Left ventricle myocardium inferior (tissue), 1 donor: ENCODE data around the gene PODNL1. TPM values are rescaled to one million over a fixed set of nuclear protein-coding genes. Genes with fewer than 3 reads are reported as not detected.

Experiments
- DNase-seq: peaks from one replicate; pipeline ENCODE4 v3.0.0-alpha.2; 2020
- H3K27ac ChIP-seq: fragments of 200-600 bp; replicated peaks from 2 replicates; pipeline ENCODE4 v1.8.0; 2021
- H3K27me3 ChIP-seq: fragments of 200-600 bp; 2 replicates; pipeline ENCODE4 v1.8.0; 2021; ENCODE audit warnings: low read depth
- H3K36me3 ChIP-seq: fragments of 200-600 bp; 2 replicates; pipeline ENCODE4 v1.8.0; 2021
- H3K4me1 ChIP-seq: fragments of 200-600 bp; 2 replicates; pipeline ENCODE4 v1.8.0; 2021
- H3K4me3 ChIP-seq: fragments of 200-600 bp; 2 replicates; pipeline ENCODE4 v1.8.0; 2021; ENCODE audit warnings: mild to moderate bottlenecking, moderate library complexity
- H3K9me3 ChIP-seq: fragments of 200-600 bp; replicated peaks from 2 replicates; pipeline ENCODE4 v1.8.0; 2021
- intact Hi-C: fragments of 100-400 bp; cut with micrococcal nuclease; formaldehyde crosslinking; loops from one replicate; pipeline ENCODE4 v1.11.0; 2022
- total RNA-seq: library from RNA; stranded (reverse); fragmentation: NEBNext Ultra II Directional; extraction: Animal tissue kit (Norgen Biotek cat#: 25700); gene quantifications from one replicate; pipeline ENCODE4 v1.2.1, GENCODE V29; 2021
- TF ChIP-seq, protein P1 (sequence below): fragments of 200-600 bp; IDR thresholded peaks from 2 replicates; pipeline ENCODE4 v1.8.0; 2021; ENCODE audit warnings: antibody characterized with exemption, mild to moderate bottlenecking, borderline replicate concordance
- donor health status: DM: no; HTN: yes; CAD: no; lungs with severe emphysema.

PODNL1 gene
- total RNA-seq, 1 donor from 2014 or later: 1.9 TPM

- Histone ChIP-seq H3K27me3 (no peaks in the 10 kb centered on the region), H3K9me3 (no peaks in the 10 kb centered on the region), H3K36me3 (no peaks in the 10 kb centered on the region), H3K4me1 (peaks cover 21% of the 10 kb centered on the region), H3K27ac (no peak overlapping the region), H3K4me3 (no peak overlapping the region)
- intact Hi-C loops: no loop called here
- TF ChIP-seq, protein P1, sequence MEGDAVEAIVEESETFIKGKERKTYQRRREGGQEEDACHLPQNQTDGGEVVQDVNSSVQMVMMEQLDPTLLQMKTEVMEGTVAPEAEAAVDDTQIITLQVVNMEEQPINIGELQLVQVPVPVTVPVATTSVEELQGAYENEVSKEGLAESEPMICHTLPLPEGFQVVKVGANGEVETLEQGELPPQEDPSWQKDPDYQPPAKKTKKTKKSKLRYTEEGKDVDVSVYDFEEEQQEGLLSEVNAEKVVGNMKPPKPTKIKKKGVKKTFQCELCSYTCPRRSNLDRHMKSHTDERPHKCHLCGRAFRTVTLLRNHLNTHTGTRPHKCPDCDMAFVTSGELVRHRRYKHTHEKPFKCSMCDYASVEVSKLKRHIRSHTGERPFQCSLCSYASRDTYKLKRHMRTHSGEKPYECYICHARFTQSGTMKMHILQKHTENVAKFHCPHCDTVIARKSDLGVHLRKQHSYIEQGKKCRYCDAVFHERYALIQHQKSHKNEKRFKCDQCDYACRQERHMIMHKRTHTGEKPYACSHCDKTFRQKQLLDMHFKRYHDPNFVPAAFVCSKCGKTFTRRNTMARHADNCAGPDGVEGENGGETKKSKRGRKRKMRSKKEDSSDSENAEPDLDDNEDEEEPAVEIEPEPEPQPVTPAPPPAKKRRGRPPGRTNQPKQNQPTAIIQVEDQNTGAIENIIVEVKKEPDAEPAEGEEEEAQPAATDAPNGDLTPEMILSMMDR: no peak
- DNase-seq: no peak
Observed at GRCh38 chr19:13885826-13886365, 52.3 kb downstream of the PODNL1 start.

- TF ChIP-seq, protein P1: no peak
- intact Hi-C loops: no loop called here
- no peak overlapping the region for H3K4me3 ChIP-seq
- H3K4me1 ChIP-seq: peaks cover 30% of the 10 kb centered on the region
- no peaks in the 10 kb centered on the region for H3K27me3 ChIP-seq
- no peaks in the 10 kb centered on the region for H3K9me3 ChIP-seq
- H3K36me3 ChIP-seq: no peaks in the 10 kb centered on the region
- no peak overlapping the region for H3K27ac ChIP-seq
- no peak for DNase-seq
Observed at GRCh38 chr19:13884726-13885591, 53.3 kb downstream of the PODNL1 start.

- Histone ChIP-seq H3K4me1 (peaks cover 35% of the 10 kb centered on the region), H3K27me3 (no peaks in the 10 kb centered on the region), H3K4me3 (no peak overlapping the region), H3K9me3 (no peaks in the 10 kb centered on the region), H3K27ac (no peak overlapping the region), H3K36me3 (no peaks in the 10 kb centered on the region)
- intact Hi-C loops: no loop called here
- TF ChIP-seq, protein P1: no peak
- DNase-seq: no peak
Observed at GRCh38 chr19:13883516-13884064, 54.6 kb downstream of the PODNL1 start.

GRCh38 chr19:13882836-13883235, 55.4 kb downstream of the PODNL1 start:
- intact Hi-C loops: no loop called here
- TF ChIP-seq, protein P1: no peak
- Histone ChIP-seq H3K27me3 (no peaks in the 10 kb centered on the region), H3K4me3 (no peak overlapping the region), H3K4me1 (peaks cover 35% of the 10 kb centered on the region), H3K27ac (no peak overlapping the region), H3K9me3 (no peaks in the 10 kb centered on the region), H3K36me3 (no peaks in the 10 kb centered on the region)
- DNase-seq: no peak

- H3K36me3 ChIP-seq: no peaks in the 10 kb centered on the region
- H3K27me3 ChIP-seq: no peaks in the 10 kb centered on the region
- peaks cover 35% of the 10 kb centered on the region for H3K4me1 ChIP-seq
- H3K27ac ChIP-seq: peak overlapping the region; percentile 74
- intact Hi-C loops: no loop called here
- no peak overlapping the region for H3K4me3 ChIP-seq
- H3K9me3 ChIP-seq: no peaks in the 10 kb centered on the region
- no peak for DNase-seq
- TF ChIP-seq, protein P1: no peak
Observed at GRCh38 chr19:13882419-13882795, 55.8 kb downstream of the PODNL1 start.
